Measurements from ENCODE around the gene BCL2. TPM values are rescaled to one million over a fixed set of nuclear protein-coding genes. Genes with fewer than 3 reads are reported as not detected.

The BCL2 gene
- polyA plus RNA-seq, 4 donors: 0.89 to 7.2 (median 3.8) TPM

DNA sequence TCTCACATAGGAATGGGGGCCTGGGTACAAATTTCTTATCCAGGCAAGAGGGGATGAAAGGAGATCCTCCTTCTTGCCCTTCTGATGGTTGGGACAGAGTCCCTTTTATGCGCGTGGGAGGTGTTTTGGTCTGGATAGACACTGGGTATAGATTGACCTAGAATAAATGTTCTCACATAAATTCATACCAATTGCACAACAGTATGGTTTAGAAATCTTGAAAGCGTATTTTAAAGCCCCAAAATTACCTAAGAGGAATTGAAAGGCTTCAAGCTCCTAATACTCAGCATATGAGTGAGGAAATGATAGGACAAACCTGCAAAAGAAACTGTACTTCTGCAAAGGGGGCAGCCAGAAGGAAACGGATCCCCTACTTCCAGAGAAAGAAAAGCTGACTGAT, 2.6 kb upstream of the BCL2 start:
- peaks cover 0 to 18% (median 10%) of the 10 kb centered on the region in 3 donors for H3K4me1 ChIP-seq (ENCODE audit: control insufficient read depth in 3 of 3, insufficient read depth in 2 of 3, low read depth in 1 of 3, low read length in 2 of 3)
- H3K27me3 ChIP-seq (ENCODE audit: control insufficient read depth in 3 of 3, insufficient read depth in 3 of 3, low read length in 3 of 3): no peaks in the 10 kb centered on the region
- H3K36me3 ChIP-seq (ENCODE audit: control insufficient read depth in 3 of 3, insufficient read depth in 2 of 3, low read depth in 1 of 3, low read length in 3 of 3): no peaks in the 10 kb centered on the region
- H3K9me3 ChIP-seq (ENCODE audit: control insufficient read depth in 2 of 2, insufficient read depth in 1 of 2, low read depth in 1 of 2, low read length in 1 of 2): no peaks in the 10 kb centered on the region
- no peak for DNase-seq
- no peak overlapping the region for H3K4me3 ChIP-seq (ENCODE audit: low read depth in 1 of 3, low read length in 3 of 3)
- FAIRE-seq: no peak
- H3K27ac ChIP-seq (ENCODE audit: low read depth in 1 of 3, low read length in 2 of 3): no peak overlapping the region
- 81 to 95% (median 92%) methylated on average over 4 of the region's 4 CpGs for WGBS, 3 donors

- Histone ChIP-seq H3K9me3 (ENCODE audit: control insufficient read depth in 2 of 2, insufficient read depth in 1 of 2, low read depth in 1 of 2, low read length in 1 of 2) (no peaks in the 10 kb centered on the region), H3K4me1 (ENCODE audit: control insufficient read depth in 3 of 3, insufficient read depth in 2 of 3, low read depth in 1 of 3, low read length in 2 of 3) (peaks cover 0 to 18% (median 11%) of the 10 kb centered on the region in 3 donors), H3K4me3 (ENCODE audit: low read depth in 1 of 3, low read length in 3 of 3) (peak overlapping the region in 1 of 3 donors; percentile 72), H3K27ac (ENCODE audit: low read depth in 1 of 3, low read length in 2 of 3) (peak overlapping the region in 1 of 3 donors; percentile 75), H3K36me3 (ENCODE audit: control insufficient read depth in 3 of 3, insufficient read depth in 2 of 3, low read depth in 1 of 3, low read length in 3 of 3) (no peaks in the 10 kb centered on the region), H3K27me3 (ENCODE audit: control insufficient read depth in 3 of 3, insufficient read depth in 3 of 3, low read length in 3 of 3) (no peaks in the 10 kb centered on the region)
- DNase-seq (no peak), FAIRE-seq (no peak)
- WGBS, 3 donors: 69 to 82% (median 80%) methylated on average over 9 of the region's 9 CpGs
Measured at GRCh38 chr18:63321291-63321690, 1.7 kb upstream of the BCL2 start.

DNA sequence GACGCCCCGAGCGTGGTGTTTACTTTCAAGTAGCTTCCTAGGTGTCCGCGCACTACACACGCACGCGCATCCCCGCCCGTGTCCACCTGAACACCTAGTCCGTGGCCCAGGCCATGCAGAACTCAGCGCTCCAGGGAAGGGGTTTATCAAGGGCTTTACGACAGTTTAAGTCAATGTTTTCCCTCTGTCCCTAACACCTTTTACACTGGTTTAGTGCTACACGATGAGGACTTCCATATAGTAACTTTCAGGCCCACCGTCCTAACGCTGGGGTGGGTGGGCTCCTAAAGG, 1.4 kb upstream of the BCL2 start:
- no peaks in the 10 kb centered on the region for H3K9me3 ChIP-seq (ENCODE audit: control insufficient read depth in 2 of 2, insufficient read depth in 1 of 2, low read depth in 1 of 2, low read length in 1 of 2)
- FAIRE-seq: no peak
- peak overlapping the region; percentile 72 to 94 (median 85) for H3K4me3 ChIP-seq (ENCODE audit: low read depth in 1 of 3, low read length in 3 of 3)
- H3K36me3 ChIP-seq (ENCODE audit: control insufficient read depth in 3 of 3, insufficient read depth in 2 of 3, low read depth in 1 of 3, low read length in 3 of 3): no peaks in the 10 kb centered on the region
- DNase-seq: peak in 1 of 2 donors; percentile 48
- H3K27me3 ChIP-seq (ENCODE audit: control insufficient read depth in 3 of 3, insufficient read depth in 3 of 3, low read length in 3 of 3): no peaks in the 10 kb centered on the region
- peaks cover 0 to 18% (median 11%) of the 10 kb centered on the region in 3 donors for H3K4me1 ChIP-seq (ENCODE audit: control insufficient read depth in 3 of 3, insufficient read depth in 2 of 3, low read depth in 1 of 3, low read length in 2 of 3)
- 12 to 26% (median 24%) methylated on average over 16 of the region's 16 CpGs for WGBS, 3 donors
- H3K27ac ChIP-seq (ENCODE audit: low read depth in 1 of 3, low read length in 2 of 3): peak overlapping the region in 2 of 3 donors; percentile 75 to 91

DNA sequence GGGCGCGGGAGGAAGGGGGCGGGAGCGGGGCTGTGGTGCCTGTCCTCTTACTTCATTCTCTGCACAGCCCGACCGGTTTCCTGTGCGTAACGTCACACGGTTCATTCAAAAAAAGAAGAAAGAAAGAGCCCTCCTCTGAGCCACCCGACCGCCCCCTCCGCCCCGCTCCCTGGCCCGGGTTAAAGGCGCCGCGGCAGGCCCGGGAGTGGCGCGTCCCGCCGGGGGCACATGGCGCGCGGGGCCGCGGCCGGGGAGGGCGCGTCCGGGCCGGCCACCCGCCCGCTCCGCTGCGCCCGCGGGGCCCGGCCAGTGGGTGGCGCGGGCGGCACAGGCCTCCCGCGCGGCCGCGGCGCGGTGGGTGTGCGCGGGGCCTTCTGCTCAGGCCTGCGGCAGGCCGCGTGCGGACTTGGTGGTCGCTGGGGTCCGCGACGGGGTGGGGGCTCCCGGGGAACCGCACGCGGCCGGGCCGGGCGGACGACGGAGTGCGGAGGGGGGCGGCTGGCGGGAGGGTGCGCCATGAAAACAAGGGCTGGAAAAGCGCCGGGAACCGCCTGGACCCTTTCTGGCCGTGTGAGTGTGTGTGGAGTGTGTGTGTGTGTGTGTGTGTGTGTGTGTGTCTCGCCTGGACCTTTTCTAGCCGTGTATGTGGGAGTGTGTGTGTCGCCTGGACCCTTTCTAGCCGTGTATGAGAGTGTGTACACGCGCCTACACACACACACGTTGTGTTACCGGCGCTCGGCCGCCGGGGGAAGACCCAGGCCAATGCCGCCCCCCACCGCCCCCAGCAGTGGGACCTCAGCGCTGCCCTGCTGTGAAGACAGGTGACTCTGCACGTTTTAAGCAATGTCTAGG, 780 bp upstream of the BCL2 start:
- DNase-seq (peak; percentile 84 to 89), FAIRE-seq (no peak)
- Histone ChIP-seq H3K9me3 (ENCODE audit: control insufficient read depth in 2 of 2, insufficient read depth in 1 of 2, low read depth in 1 of 2, low read length in 1 of 2) (no peaks in the 10 kb centered on the region), H3K27me3 (ENCODE audit: control insufficient read depth in 3 of 3, insufficient read depth in 3 of 3, low read length in 3 of 3) (no peaks in the 10 kb centered on the region), H3K36me3 (ENCODE audit: control insufficient read depth in 3 of 3, insufficient read depth in 2 of 3, low read depth in 1 of 3, low read length in 3 of 3) (no peaks in the 10 kb centered on the region), H3K4me3 (ENCODE audit: low read depth in 1 of 3, low read length in 3 of 3) (peak overlapping the region; percentile 72 to 94 (median 85)), H3K4me1 (ENCODE audit: control insufficient read depth in 3 of 3, insufficient read depth in 2 of 3, low read depth in 1 of 3, low read length in 2 of 3) (peaks cover 0 to 18% (median 11%) of the 10 kb centered on the region in 3 donors), H3K27ac (ENCODE audit: low read depth in 1 of 3, low read length in 2 of 3) (peak overlapping the region in 2 of 3 donors; percentile 75 to 91)
- WGBS, 3 donors: 0 to 1% (median 0%) methylated on average over 54 to 92 of the region's 92 CpGs

GRCh38 chr18:63318889-63319382, 633 bp downstream of the BCL2 start:
- DNase-seq: no peak
- Histone ChIP-seq H3K27ac (ENCODE audit: low read depth in 1 of 3, low read length in 2 of 3) (peak overlapping the region in 1 of 3 donors; percentile 89), H3K9me3 (ENCODE audit: control insufficient read depth in 2 of 2, insufficient read depth in 1 of 2, low read depth in 1 of 2, low read length in 1 of 2) (no peaks in the 10 kb centered on the region), H3K27me3 (ENCODE audit: control insufficient read depth in 3 of 3, insufficient read depth in 3 of 3, low read length in 3 of 3) (no peaks in the 10 kb centered on the region), H3K4me1 (ENCODE audit: control insufficient read depth in 3 of 3, insufficient read depth in 2 of 3, low read depth in 1 of 3, low read length in 2 of 3) (peaks cover 0 to 18% (median 16%) of the 10 kb centered on the region in 3 donors), H3K36me3 (ENCODE audit: control insufficient read depth in 3 of 3, insufficient read depth in 2 of 3, low read depth in 1 of 3, low read length in 3 of 3) (no peaks in the 10 kb centered on the region), H3K4me3 (ENCODE audit: low read depth in 1 of 3, low read length in 3 of 3) (peak overlapping the region; percentile 85 to 94 (median 91))
- 0 to 1% (median 1%) methylated on average over 8 of the region's 8 CpGs for WGBS, 3 donors
- FAIRE-seq: no peak

- WGBS, 3 donors: 1 to 3% (median 2%) methylated on average over 54 to 66 of the region's 66 CpGs
- Histone ChIP-seq H3K9me3 (ENCODE audit: control insufficient read depth in 2 of 2, insufficient read depth in 1 of 2, low read depth in 1 of 2, low read length in 1 of 2) (no peaks in the 10 kb centered on the region), H3K27me3 (ENCODE audit: control insufficient read depth in 3 of 3, insufficient read depth in 3 of 3, low read length in 3 of 3) (no peaks in the 10 kb centered on the region), H3K4me1 (ENCODE audit: control insufficient read depth in 3 of 3, insufficient read depth in 2 of 3, low read depth in 1 of 3, low read length in 2 of 3) (peaks cover 0 to 18% (median 16%) of the 10 kb centered on the region in 3 donors), H3K4me3 (ENCODE audit: low read depth in 1 of 3, low read length in 3 of 3) (peak overlapping the region; percentile 85 to 94 (median 91)), H3K36me3 (ENCODE audit: control insufficient read depth in 3 of 3, insufficient read depth in 2 of 3, low read depth in 1 of 3, low read length in 3 of 3) (no peaks in the 10 kb centered on the region), H3K27ac (ENCODE audit: low read depth in 1 of 3, low read length in 2 of 3) (peak overlapping the region in 2 of 3 donors; percentile 41 to 44)
- DNase-seq (peak; percentile 75), FAIRE-seq (no peak)
Measured at GRCh38 chr18:63317982-63318888, 1.3 kb downstream of the BCL2 start.

DNA sequence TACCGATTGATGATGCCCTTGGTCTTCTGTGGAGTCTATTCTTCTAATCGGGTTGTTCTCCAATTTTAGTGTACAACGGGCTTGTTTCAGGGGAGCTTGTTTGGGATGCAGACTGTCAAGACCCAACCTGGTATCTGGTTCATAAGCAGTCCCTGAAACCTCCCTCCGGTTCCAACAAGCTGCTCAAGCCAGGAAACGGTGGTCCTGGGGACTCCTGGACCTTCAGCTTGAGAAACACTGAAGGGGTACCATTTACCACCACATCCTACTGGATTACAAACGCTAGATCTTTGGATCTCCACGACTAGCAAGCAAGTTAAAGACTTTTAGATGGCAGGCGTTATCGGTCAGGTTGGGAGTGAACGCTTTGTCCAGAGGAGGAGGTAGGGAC, 2.0 kb downstream of the BCL2 start:
- Histone ChIP-seq H3K4me1 (ENCODE audit: control insufficient read depth in 3 of 3, insufficient read depth in 2 of 3, low read depth in 1 of 3, low read length in 2 of 3) (peaks cover 0 to 17% (median 13%) of the 10 kb centered on the region in 3 donors), H3K9me3 (ENCODE audit: control insufficient read depth in 2 of 2, insufficient read depth in 1 of 2, low read depth in 1 of 2, low read length in 1 of 2) (no peaks in the 10 kb centered on the region), H3K36me3 (ENCODE audit: control insufficient read depth in 3 of 3, insufficient read depth in 2 of 3, low read depth in 1 of 3, low read length in 3 of 3) (no peaks in the 10 kb centered on the region), H3K4me3 (ENCODE audit: low read depth in 1 of 3, low read length in 3 of 3) (peak overlapping the region; percentile 85 to 94 (median 91)), H3K27me3 (ENCODE audit: control insufficient read depth in 3 of 3, insufficient read depth in 3 of 3, low read length in 3 of 3) (no peaks in the 10 kb centered on the region), H3K27ac (ENCODE audit: low read depth in 1 of 3, low read length in 2 of 3) (peak overlapping the region in 1 of 3 donors; percentile 41)
- 47 to 56% (median 50%) methylated on average over 10 of the region's 10 CpGs for WGBS, 3 donors
- FAIRE-seq: no peak
- no peak for DNase-seq
